ENCODE results near the gene CDH5. TPM values are rescaled to one million over a fixed set of nuclear protein-coding genes. Genes with fewer than 3 reads are reported as not detected.

The CDH5 gene
- total RNA-seq, 2 donors from 2014 or later: 10.4 to 15.8 TPM

- Histone ChIP-seq H3K4me3 (no peak overlapping the region), H3K27me3 (peaks cover 0 to 7% of the 10 kb centered on the region in 2 donors), H3K36me3 (replicated peaks in 1 of 2; ENCODE audit: insufficient read depth in 1 of 2, low read depth in 2 of 2) (no peaks in the 10 kb centered on the region), H3K27ac (no peak overlapping the region), H3K9me3 (no peaks in the 10 kb centered on the region), H3K4me1 (peaks cover 6% of the 10 kb centered on the region)
- 53 to 77% methylated on average over 2 of the region's 2 CpGs for WGBS, 2 donors
- no peak for TF ChIP-seq CTCF (IDR thresholded peaks at IDR 0.05)
- TF ChIP-seq POLR2A (IDR thresholded peaks at IDR 0.05): no peak
- no peak for DNase-seq
- intact Hi-C loops (cut with DNase I): no loop called here
- no peak for ATAC-seq
These were observed 55.9 kb downstream of the CDH5 start for GRCh38 chr16:66422366-66422765.

GRCh38 chr16:66423177-66423576 is 56.7 kb downstream of the CDH5 start:
- peaks cover 14% of the 10 kb centered on the region for H3K4me1 ChIP-seq
- WGBS, 2 donors: 78 to 100% methylated on average over 1 of the region's 1 CpG
- intact Hi-C loops (cut with DNase I): no loop called here
- TF ChIP-seq CTCF (IDR thresholded peaks at IDR 0.05): no peak
- TF ChIP-seq POLR2A (IDR thresholded peaks at IDR 0.05): no peak
- H3K27ac ChIP-seq: no peak overlapping the region
- H3K9me3 ChIP-seq: no peaks in the 10 kb centered on the region
- no peak for DNase-seq
- ATAC-seq: no peak
- peaks cover 0 to 15% of the 10 kb centered on the region in 2 donors for H3K27me3 ChIP-seq
- no peak overlapping the region for H3K4me3 ChIP-seq
- H3K36me3 ChIP-seq (replicated peaks in 1 of 2; ENCODE audit: insufficient read depth in 1 of 2, low read depth in 2 of 2): no peaks in the 10 kb centered on the region

GRCh38 chr16:66425651-66426050 is 59.2 kb downstream of the CDH5 start:
- Histone ChIP-seq H3K4me3 (no peak overlapping the region), H3K36me3 (replicated peaks in 1 of 2; ENCODE audit: insufficient read depth in 1 of 2, low read depth in 2 of 2) (no peaks in the 10 kb centered on the region), H3K27me3 (peaks cover 0 to 19% of the 10 kb centered on the region in 2 donors), H3K27ac (no peak overlapping the region), H3K9me3 (no peaks in the 10 kb centered on the region), H3K4me1 (peaks cover 16% of the 10 kb centered on the region)
- intact Hi-C loops (cut with DNase I): no loop called here
- WGBS, 2 donors: 29 to 38% methylated on average over 8 of the region's 8 CpGs
- DNase-seq (no peak), ATAC-seq (no peak)
- TF ChIP-seq CTCF (IDR thresholded peaks at IDR 0.05) (no peak), POLR2A (IDR thresholded peaks at IDR 0.05) (no peak)

GRCh38 chr16:66426112-66427035 is 59.9 kb downstream of the CDH5 start:
- no peaks in the 10 kb centered on the region for H3K9me3 ChIP-seq
- no peak overlapping the region for H3K27ac ChIP-seq
- peaks cover 16% of the 10 kb centered on the region for H3K4me1 ChIP-seq
- no peak for TF ChIP-seq CTCF (IDR thresholded peaks at IDR 0.05)
- TF ChIP-seq POLR2A (IDR thresholded peaks at IDR 0.05): no peak
- ATAC-seq: peak; percentile 9
- WGBS, 2 donors: 12 to 14% methylated on average over 22 to 55 of the region's 56 CpGs
- DNase-seq: no peak
- intact Hi-C loops (cut with DNase I): no loop called here
- no peaks in the 10 kb centered on the region for H3K36me3 ChIP-seq (replicated peaks in 1 of 2; ENCODE audit: insufficient read depth in 1 of 2, low read depth in 2 of 2)
- H3K27me3 ChIP-seq: peaks cover 0 to 19% of the 10 kb centered on the region in 2 donors
- H3K4me3 ChIP-seq: no peak overlapping the region

All from body of pancreas (tissue), 4 donors.